MM.1S (cell line): ENCODE results near the gene TTLL3.

Experiments
- DNase-seq: peaks from one replicate; pipeline ENCODE4 v3.0.0-alpha.2; 2015
- H2AFZ ChIP-seq: fragments of 300-600 bp; sonication (generic); 2 replicates; pipeline ENCODE4 v1.6.0; 2016; ENCODE audit warnings: antibody characterized with exemption, low read length
- H3F3A ChIP-seq: fragments of 300-600 bp; sonication (generic); 2 replicates; pipeline ENCODE4 v1.6.1; 2016; ENCODE audit warnings: mild to moderate bottlenecking, antibody characterized with exemption, low read length, moderate library complexity, mixed read lengths; ENCODE audit not compliant: insufficient read depth
- H3K27ac ChIP-seq: fragments of 300-600 bp; sonication (generic); 2 replicates; pipeline ENCODE4 v1.5.1; 2016; ENCODE audit warnings: mild to moderate bottlenecking, low read length
- H3K27me3 ChIP-seq: fragments of 300-600 bp; sonication (generic); replicated peaks from 2 replicates; pipeline ENCODE4 v1.6.0; 2016; ENCODE audit warnings: low read length; ENCODE audit not compliant: insufficient read depth
- H3K36me3 ChIP-seq: fragments of 300-600 bp; sonication (generic); replicated peaks from 2 replicates; pipeline ENCODE4 v1.6.1; 2016; ENCODE audit warnings: mild to moderate bottlenecking, low read length, mixed read lengths; ENCODE audit not compliant: insufficient read depth
- H3K4me1 ChIP-seq: fragments of 300-600 bp; sonication (generic); 2 replicates; pipeline ENCODE4 v1.6.1; 2016; ENCODE audit warnings: low read length, mixed read lengths
- H3K4me2 ChIP-seq: fragments of 300-600 bp; sonication (generic); 2 replicates; pipeline ENCODE4 v1.6.0; 2016; ENCODE audit warnings: low read depth, low read length
- H3K4me3 ChIP-seq: fragments of 300-600 bp; sonication (generic); 2 replicates; pipeline ENCODE4 v1.5.1; 2016; ENCODE audit warnings: low read length, mixed read lengths
- H3K79me2 ChIP-seq: fragments of 300-600 bp; sonication (generic); 2 replicates; pipeline ENCODE4 v1.6.1; 2016; ENCODE audit warnings: mixed run types, low read length, mixed read lengths
- H3K9ac ChIP-seq: fragments of 300-600 bp; sonication (generic); 2 replicates; pipeline ENCODE4 v1.6.1; 2016; ENCODE audit warnings: low read length, mixed read lengths
- H3K9me2 ChIP-seq: fragments of 300-600 bp; sonication (generic); replicated peaks from 2 replicates; pipeline ENCODE4 v1.6.1; 2016; ENCODE audit warnings: mild to moderate bottlenecking, low read length, mixed read lengths; ENCODE audit not compliant: insufficient read depth
- H3K9me3 ChIP-seq: fragments of 300-600 bp; sonication (generic); replicated peaks from 2 replicates; pipeline ENCODE4 v1.6.1; 2016; ENCODE audit warnings: mild to moderate bottlenecking, low read length, mixed read lengths; ENCODE audit not compliant: insufficient read depth
- H4K20me1 ChIP-seq: fragments of 300-600 bp; sonication (generic); 2 replicates; pipeline ENCODE4 v1.6.1; 2016; ENCODE audit warnings: mild to moderate bottlenecking, low read length, moderate library complexity, mixed read lengths; ENCODE audit not compliant: insufficient read depth
- EZH2 ChIP-seq: fragments of 300-600 bp; sonication (generic); optimal IDR thresholded peaks from 2 replicates; pipeline ENCODE3; 2017; ENCODE audit warnings: low read depth, mild to moderate bottlenecking, antibody characterized with exemption, low read length, mixed read lengths
- EZH2phosphoT487 ChIP-seq: fragments of 300-600 bp; sonication (generic); IDR thresholded peaks from 2 replicates; pipeline ENCODE4 v1.6.1; 2018; ENCODE audit warnings: antibody characterized with exemption, low read length
- TF ChIP-seq, protein P1 (sequence below): fragments of 300-600 bp; sonication (generic); IDR thresholded peaks from 2 replicates; pipeline ENCODE4 v1.5.1; 2016; ENCODE audit warnings: antibody characterized with exemption, low read length, mixed read lengths

Gene TTLL3

DNA sequence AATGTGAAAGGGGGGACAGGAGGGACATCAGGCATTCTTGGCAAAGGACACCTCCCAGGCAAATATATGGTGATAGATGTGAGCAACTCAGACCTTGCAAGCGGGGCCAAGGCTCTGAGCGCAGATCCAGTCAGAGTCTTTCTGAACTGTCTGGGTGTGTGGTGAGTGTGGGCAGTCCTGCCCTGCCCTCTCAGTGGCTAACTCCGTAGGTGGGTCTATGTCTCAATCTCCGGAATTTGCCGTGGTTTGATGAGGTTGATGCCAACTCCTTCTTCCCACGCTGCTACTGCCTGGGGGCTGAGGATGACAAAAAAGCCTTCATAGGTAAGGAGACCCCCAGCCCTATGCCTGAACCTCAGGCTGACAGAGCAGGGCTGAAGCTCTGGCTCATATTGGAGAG lies 7.4 kb downstream of the TTLL3 start:
- Histone ChIP-seq H3K9me2 (no peaks in the 10 kb centered on the region), H4K20me1 (no peaks in the 10 kb centered on the region), H3K9ac (no peak overlapping the region), H3K27me3 (no peaks in the 10 kb centered on the region), H3F3A (no peaks in the 10 kb centered on the region), H3K4me1 (no peaks in the 10 kb centered on the region), H3K4me3 (no peak overlapping the region), H3K9me3 (no peaks in the 10 kb centered on the region), H3K27ac (no peak overlapping the region), H3K79me2 (no peaks in the 10 kb centered on the region), H3K36me3 (no peaks in the 10 kb centered on the region), H3K4me2 (no peak overlapping the region), H2AFZ (no peak overlapping the region)
- TF ChIP-seq EZH2phosphoT487 (no peak), EZH2 (no peak)
- TF ChIP-seq, protein P1, sequence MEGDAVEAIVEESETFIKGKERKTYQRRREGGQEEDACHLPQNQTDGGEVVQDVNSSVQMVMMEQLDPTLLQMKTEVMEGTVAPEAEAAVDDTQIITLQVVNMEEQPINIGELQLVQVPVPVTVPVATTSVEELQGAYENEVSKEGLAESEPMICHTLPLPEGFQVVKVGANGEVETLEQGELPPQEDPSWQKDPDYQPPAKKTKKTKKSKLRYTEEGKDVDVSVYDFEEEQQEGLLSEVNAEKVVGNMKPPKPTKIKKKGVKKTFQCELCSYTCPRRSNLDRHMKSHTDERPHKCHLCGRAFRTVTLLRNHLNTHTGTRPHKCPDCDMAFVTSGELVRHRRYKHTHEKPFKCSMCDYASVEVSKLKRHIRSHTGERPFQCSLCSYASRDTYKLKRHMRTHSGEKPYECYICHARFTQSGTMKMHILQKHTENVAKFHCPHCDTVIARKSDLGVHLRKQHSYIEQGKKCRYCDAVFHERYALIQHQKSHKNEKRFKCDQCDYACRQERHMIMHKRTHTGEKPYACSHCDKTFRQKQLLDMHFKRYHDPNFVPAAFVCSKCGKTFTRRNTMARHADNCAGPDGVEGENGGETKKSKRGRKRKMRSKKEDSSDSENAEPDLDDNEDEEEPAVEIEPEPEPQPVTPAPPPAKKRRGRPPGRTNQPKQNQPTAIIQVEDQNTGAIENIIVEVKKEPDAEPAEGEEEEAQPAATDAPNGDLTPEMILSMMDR, result no peak
- no peak for DNase-seq

DNA sequence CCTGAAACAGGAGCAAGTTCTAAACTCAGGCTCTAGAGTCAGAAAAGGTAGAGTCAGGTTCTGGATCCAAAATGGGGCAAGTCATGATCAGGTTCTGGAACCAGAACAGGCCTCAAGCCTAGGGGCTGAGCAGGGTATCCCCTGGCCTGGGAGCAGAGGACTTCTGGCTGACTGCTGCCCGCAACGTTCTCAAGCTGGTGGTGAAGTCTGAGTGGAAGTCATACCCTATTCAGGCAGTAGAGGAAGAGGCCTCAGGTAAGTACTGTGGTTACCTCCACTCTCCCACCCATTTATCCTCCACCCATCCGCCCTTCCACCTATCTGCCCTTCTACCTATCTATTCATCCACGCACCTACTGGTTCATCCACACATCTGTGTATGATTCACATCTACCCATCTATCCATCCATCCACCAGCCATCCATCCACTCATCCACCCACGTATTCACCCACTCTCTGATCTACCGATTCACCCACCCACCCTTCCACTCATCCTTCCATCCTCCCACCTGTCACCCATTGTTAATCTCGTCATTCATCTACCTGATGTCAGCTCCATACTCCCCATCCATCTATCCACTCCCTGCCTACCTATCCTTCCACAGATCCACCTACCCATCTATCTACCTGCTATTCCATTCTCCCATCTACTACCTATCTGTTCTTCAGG lies 8.7 kb downstream of the TTLL3 start:
- Histone ChIP-seq H3K36me3 (no peaks in the 10 kb centered on the region), H3K27me3 (no peaks in the 10 kb centered on the region), H3K9ac (no peak overlapping the region), H3K9me2 (no peaks in the 10 kb centered on the region), H2AFZ (no peak overlapping the region), H3K4me3 (no peak overlapping the region), H3K27ac (no peak overlapping the region), H3K79me2 (no peaks in the 10 kb centered on the region), H3F3A (no peaks in the 10 kb centered on the region), H3K4me1 (no peaks in the 10 kb centered on the region), H3K4me2 (no peak overlapping the region), H3K9me3 (no peaks in the 10 kb centered on the region), H4K20me1 (no peaks in the 10 kb centered on the region)
- no peak for DNase-seq
- TF ChIP-seq, protein P1, result no peak
- TF ChIP-seq EZH2 (no peak), EZH2phosphoT487 (no peak)

DNA sequence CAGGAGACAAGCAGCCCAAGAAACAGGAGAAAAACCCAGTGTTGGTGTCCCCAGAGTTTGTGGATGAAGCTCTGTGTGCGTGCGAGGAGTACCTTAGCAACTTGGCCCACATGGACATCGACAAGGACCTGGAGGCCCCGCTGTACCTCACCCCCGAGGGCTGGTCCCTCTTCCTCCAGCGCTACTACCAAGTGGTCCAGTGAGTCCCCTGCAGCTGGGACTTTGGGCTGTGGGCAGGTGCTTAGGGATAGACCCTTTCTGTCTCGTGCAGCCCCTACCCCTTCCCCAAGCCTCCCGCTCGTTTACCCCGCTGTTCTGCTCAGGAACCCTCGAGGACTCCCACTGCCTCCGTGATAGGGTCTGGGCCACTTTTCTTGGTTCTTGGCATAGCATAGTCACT lies 10.5 kb downstream of the TTLL3 start:
- Histone ChIP-seq H2AFZ (no peak overlapping the region), H3K36me3 (no peaks in the 10 kb centered on the region), H3K27ac (no peak overlapping the region), H3K27me3 (no peaks in the 10 kb centered on the region), H3K4me2 (no peak overlapping the region), H3K4me3 (no peak overlapping the region), H4K20me1 (no peaks in the 10 kb centered on the region), H3K4me1 (no peaks in the 10 kb centered on the region), H3K9me2 (no peaks in the 10 kb centered on the region), H3F3A (no peaks in the 10 kb centered on the region), H3K9ac (no peak overlapping the region), H3K9me3 (no peaks in the 10 kb centered on the region), H3K79me2 (no peaks in the 10 kb centered on the region)
- TF ChIP-seq, protein P1, result no peak
- TF ChIP-seq EZH2, result no peak
- no peak for TF ChIP-seq EZH2phosphoT487
- DNase-seq, result no peak
